NK-92 (cell line): Measurements from ENCODE around the gene FOXO4.

ENCODE experiments used
- DNase-seq: peaks from one replicate; lab custom pipeline; 2025; ENCODE audit not compliant: unreplicated experiment; lab: John Stamatoyannopoulos, UW

Gene FOXO4

DNA sequence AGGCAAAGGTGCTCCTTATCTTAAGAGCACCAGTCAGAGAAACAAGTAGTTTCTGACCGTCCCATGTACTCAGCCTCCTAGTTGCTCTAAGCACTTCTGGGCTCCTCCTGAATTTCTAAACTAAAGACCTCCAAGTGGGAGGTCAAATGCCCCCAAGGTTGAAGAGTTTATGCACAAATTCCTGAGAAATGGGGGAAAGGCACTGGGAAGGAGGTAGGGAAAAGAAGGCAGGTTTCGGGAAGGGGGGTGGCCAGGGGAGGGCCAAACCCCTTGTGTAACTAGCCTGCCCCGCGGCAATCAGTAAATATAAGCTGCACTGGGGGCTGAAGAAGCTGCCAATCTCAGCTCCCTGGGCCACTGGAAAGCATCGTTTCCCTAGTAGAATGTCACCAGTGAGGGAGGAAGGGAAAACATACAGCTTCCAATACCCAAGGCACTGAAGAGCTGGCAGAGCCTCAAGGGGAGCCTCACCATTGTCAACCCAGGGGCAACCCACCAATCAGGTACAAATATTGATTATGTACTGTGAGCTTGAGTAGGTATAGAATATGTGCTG lies 3.4 kb downstream of the FOXO4 start:
- DNase-seq = no peak

DNA sequence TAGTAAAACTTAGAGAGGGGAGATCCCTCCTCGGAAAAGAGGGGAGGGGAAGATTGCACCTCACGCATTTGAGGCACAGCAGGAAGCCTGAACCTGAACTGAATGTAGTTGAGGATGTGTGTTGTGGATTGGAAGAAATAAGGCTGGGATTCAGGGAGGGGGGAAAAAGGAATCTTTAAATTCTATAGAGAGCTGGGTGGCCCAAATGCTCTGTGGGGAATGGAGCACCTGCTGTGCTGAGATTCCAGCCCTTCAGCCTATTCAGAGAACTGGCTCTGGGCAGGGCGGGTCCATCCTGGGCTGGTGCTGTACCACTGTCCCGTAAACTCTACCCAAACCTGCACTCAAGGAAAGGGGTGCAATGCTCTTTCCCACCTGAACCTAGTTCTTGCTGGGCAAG lies 4.1 kb downstream of the FOXO4 start:
- no peak for DNase-seq

GRCh38 chrX:71100581-71101505 lies 5.2 kb downstream of the FOXO4 start:
- no peak for DNase-seq

- DNase-seq = no peak
These were observed 6.6 kb downstream of the FOXO4 start for GRCh38 chrX:71102292-71102691.

- no peak for DNase-seq
These were observed 7.7 kb downstream of the FOXO4 start for GRCh38 chrX:71103110-71103983.

DNA sequence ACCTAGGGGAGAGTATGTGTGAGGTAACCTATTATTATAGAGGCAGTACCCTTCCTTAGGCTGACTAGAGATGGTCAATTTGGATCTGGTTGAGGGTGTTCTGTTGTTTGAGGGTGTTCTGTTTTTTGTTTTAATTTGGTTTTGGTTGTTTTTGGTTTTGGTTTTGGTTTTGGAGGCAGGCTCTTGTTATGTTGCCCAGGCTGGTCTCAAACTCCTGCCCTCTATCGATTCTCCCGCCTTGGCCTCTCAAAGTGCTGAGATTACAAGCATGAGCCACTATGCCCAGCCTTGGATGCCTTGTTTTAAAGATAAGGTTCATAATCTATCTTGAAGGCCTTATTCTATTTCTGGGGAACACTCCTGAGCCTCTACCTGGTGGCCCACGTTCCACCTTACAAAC lies 10.0 kb downstream of the FOXO4 start:
- DNase-seq = no peak

GRCh38 chrX:71106427-71106826 lies 10.8 kb downstream of the FOXO4 start, which contains the start of gene CXorf65:
Gene CXorf65 (minus strand): TSS chrX:71106740. CDS start chrX:71106556, 184 bp downstream.
- DNase-seq = no peak

- no peak for DNase-seq
These were observed 11.6 kb downstream of the FOXO4 start for GRCh38 chrX:71107245-71107644.

- DNase-seq = no peak
These were observed 12.2 kb downstream of the FOXO4 start for GRCh38 chrX:71107762-71108360.

GRCh38 chrX:71109051-71109450 lies 13.4 kb downstream of the FOXO4 start:
- no peak for DNase-seq

DNA sequence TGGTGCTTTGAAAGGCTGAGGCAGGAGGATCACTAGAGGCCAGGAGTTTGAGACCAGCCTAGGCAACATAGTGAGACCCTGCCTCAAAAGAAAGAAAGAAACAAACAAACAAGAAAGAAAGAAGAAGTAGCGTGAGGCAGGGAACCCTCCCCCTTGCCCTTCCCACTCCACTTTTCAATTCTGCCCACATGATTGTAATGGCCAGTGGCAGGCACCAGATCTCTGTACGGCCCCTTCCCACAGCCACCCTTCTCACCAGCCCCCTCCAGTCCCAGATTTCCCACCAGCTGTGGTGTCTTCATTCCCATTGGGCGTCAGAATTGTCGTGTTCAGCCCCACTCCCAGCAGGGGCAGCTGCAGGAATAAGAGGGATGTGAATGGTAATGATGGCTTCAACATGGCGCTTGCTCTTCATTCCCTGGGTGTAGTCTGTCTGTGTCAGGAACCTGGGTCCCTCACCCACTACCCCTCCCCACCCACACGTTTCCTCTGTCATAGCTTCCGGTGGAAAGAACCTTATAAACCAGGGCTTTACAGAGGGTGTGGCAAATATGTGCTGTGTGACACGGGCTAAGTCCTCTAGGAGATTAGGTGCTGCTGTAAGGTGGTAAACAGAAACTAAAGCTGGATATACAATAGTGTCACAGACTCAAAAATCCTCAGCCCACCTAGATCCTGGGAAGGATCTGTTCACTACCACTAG lies 15.6 kb downstream of the FOXO4 start, which contains the start of gene IL2RG:
Gene IL2RG, minus strand, starts transcription at position 437 of the 703 bp plus-strand sequence. Its CDS starts 38 bp downstream, at position 399.
- DNase-seq = peak; percentile 1

DNA sequence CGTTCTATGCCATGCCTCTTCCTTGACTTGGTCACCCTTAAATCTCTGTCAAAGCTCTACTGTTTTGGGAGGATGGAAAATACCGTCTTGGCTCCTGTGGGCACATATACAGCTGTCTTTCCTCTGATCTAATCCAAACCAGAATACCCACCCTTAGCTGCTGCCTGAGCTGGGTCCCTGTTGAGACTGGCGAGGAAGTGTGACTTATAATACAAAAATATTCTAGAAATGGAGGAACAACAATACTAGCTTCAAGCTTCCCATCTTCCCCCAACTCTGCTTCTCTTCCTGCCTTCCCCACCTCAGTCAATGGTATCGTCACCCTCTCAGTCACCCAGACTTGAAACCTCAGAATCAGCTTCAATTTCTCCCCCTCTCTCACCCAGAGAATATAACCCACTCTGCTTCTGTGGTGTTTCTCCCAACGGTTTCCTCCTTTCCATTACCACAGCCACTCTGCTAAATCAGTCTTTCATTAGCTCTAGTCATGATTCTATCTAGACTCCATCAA lies 16.3 kb downstream of the FOXO4 start:
- DNase-seq = no peak

DNA sequence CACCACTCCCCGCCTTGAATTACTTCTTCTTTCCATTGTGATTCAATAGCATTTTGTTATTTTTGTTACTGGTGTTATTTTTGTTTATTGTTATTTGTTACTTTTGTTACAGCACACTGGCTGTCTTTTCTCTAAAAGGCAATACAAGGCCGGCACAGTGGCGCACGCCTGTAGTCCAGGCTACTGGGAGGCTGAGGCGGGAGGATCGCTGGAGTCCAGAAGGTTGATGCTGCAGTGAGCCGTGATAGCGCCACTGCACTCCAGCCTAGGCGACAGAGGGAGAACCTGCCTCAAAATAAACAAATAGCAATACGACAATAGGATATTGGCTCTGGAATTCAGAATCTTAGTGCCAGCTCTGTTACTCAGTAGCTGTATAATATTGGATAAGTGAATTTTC lies 21.7 kb downstream of the FOXO4 start:
- no peak for DNase-seq

DNA sequence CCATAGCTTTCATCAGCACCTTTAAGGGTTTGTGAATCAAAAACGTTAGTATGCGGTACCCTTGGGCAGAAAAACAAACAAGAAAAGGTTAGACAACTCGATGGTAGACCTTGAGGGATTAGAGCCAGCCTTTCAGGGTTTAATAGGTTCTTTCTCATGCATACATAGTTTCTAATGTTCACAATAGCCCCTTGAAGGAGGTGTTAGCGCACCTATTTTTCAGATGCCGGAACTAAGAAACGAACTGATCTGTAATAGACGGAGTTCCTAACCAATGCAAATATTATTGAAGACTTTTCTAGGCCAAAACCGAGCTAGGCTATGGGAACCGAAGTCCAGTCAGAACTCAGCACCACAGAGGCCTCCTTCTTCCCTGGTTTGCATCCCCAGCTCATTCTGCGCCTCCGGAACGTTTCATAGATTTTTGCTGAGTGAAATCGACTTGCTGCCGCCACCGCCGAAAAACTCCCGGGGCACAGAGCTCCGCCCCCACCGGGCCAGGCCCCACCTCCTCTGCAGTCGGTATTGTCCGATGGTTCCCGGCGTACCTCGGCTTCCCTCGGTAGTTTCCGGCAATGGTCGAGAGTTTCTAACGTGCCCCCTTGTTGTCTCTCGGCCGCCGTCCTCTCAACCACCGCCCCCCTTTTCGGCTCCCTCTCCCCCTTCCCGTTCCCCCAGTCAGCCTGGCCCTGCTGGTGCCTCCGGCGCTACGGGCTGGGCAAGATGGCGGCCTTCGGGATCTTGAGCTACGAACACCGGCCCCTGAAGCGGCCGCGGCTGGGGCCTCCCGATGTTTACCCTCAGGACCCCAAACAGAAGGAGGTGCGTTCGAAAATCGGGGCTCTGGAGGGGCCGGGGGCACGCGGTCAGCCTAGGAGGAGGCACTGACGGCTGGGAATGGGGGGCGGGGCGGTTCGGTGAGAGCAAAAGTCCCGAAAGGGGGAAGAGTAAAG lies 22.7 kb downstream of the FOXO4 start, which contains the start of gene MED12:
Gene MED12, plus strand, starts transcription at position 565 of the 953 bp plus-strand sequence. Its CDS starts 159 bp downstream, at position 724.
- DNase-seq = peak; percentile 14

DNA sequence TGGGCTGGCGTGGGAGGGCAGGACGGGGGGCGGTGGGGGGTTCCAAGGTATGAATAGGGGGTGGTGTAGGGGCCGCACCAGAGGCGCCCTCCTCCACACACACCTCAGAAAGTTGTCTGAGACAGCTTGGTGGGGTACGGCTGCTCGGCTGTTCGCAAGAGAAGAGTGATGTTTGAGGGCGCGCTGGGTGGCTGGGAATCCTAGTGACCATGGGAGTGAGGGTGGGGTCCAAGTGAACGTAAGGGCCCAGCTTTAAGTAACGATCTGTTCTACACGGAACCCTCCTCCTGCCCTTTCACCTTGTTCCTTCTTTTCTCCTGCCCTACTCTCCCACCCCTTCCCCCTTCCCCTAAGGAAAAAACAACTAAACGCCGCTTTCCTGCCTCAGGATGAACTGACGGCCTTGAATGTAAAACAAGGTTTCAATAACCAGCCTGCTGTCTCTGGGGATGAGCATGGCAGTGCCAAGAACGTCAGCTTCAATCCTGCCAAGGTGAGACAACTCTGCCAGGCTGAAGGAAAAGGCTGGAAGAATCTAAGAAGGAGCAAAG lies 23.4 kb downstream of the FOXO4 start:
- DNase-seq = no peak

GRCh38 chrX:71128166-71128833 lies 32.6 kb downstream of the FOXO4 start:
- DNase-seq = no peak

- DNase-seq = no peak
These were observed 33.5 kb downstream of the FOXO4 start for GRCh38 chrX:71128915-71129765.
